GM21576 (cell line): ENCODE measurements around the gene INS.

Experiments
- ATAC-seq: cut with Tn5 transposase; IDR thresholded peaks from one replicate; pipeline ENCODE4 v1.9.1; 2021; ENCODE audit warnings: mild to moderate bottlenecking, moderate library complexity; ENCODE audit not compliant: unreplicated experiment

The INS gene

GRCh38 chr11:2160736-2161259 lies at the start of gene INS:
TSS of gene INS (minus strand) at chr11:2161209. CDS start at chr11:2160971, 238 bp downstream.
- no peak for ATAC-seq

- no peak for ATAC-seq
Observed at GRCh38 chr11:2210366-2211112, 49.5 kb upstream of the INS start.

DNA sequence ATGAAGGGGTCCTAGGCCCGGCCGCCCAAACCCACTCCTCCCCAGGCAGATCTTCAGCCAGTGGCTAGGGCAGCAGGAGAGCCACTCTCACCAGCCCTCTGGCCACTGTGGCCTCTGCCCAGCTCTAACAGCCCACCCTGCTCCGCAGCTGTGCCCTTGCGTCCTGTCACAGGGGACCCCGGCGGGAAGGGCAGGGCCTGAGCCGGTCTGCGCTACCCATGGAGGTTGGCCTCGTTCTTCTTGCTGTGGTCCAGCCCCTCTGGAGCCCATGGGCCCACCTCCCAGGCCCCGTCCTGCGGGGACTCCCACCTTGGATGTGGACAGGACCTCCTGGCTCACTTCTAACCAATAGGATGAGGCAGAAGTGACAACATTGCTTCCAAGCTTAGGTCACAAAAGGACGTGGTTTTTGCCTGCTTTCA lies 48.9 kb upstream of the INS start:
- ATAC-seq, result no peak

GRCh38 chr11:2209370-2209801 lies 48.4 kb upstream of the INS start:
- no peak for ATAC-seq

- no peak for ATAC-seq
Observed at GRCh38 chr11:2208691-2209369, 47.8 kb upstream of the INS start.

- no peak for ATAC-seq
Observed at GRCh38 chr11:2207773-2208621, 47.0 kb upstream of the INS start.

DNA sequence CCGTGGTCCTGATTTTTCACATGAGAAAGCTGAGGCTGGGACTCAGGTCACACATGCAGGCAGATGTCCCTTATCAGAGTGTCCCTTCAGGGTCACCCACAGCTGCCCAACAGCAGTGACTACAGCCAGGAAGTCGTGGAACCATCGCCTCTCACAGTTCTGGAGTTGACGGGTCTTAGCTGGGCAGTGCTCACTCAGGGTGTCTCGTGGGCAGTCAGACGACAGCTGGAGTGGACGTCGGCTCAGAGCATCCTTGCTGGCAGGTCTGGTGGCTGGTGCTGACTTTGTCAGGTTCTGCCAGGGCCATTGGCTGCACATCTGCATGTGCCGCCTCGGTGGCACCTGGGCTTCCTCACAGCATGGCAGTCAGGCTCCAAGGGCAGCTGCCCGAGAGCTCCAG lies 46.2 kb upstream of the INS start:
- ATAC-seq, result no peak

- ATAC-seq, result no peak
Observed at GRCh38 chr11:2205981-2206690, 45.1 kb upstream of the INS start.

DNA sequence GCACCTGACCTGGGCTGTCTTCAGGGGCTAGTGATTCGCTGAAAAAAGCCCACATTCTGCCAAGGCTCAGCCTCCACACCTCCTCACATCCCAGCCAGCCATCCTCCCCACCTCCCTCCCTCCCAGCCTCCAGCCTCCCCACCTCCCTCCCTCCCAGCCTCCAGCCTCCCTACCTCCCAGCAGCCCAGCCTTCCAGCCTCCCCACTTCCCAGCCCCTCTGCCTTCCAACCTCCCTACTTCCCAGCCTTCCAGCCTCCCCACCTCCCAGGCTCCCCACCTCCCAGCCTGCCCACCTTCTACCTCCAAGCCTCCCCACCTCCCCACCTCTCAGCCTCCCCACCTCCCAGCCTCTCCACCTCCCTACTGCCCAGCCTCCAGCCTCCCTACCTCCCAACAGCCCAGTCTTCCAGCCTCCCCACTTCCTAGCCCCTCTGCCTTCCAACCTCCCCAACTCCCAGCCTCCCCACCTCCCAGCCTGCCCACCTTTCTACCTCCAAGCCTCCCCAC lies 44.3 kb upstream of the INS start:
- no peak for ATAC-seq

DNA sequence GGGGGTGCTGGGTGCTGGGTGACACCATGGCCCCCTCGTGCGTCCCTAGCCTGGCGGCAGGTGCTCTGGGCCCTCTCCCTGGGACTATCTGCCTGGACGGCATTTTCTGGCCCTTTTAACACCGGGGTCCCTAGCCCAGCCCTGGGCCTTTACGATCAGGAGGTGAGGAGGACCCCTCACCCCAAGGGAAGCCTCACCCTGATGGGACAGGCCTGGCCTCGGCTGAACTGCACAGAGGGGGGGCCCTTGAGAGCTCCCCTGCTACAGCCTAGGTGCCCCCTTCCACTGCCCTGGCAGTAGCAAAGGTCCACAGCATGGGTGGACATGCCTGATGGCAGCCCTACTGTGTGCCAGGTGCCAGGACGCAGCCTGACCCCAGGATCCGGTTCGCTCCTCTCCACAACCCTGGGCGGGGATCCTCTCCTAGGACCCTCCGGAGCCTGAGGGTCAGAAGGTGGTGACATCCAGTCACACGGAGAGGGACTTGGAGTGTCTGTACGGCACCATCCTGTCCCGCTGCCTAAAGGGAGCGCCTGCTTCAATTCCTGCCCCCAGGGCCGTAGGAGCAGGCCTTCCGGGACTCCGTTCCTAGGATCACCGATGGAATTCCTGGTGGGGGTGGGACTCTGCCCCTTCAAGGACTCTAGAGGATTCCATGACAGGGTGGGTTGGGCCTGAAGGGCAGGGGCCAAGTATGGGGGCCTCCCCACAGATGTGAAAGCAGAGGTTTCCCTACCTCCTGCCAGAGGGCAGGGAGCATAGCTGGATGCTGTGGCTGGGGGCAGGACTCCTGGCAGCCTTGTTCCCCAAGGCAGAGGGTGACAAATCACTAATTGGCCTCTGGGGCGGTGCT lies 43.6 kb upstream of the INS start:
- no peak for ATAC-seq

DNA sequence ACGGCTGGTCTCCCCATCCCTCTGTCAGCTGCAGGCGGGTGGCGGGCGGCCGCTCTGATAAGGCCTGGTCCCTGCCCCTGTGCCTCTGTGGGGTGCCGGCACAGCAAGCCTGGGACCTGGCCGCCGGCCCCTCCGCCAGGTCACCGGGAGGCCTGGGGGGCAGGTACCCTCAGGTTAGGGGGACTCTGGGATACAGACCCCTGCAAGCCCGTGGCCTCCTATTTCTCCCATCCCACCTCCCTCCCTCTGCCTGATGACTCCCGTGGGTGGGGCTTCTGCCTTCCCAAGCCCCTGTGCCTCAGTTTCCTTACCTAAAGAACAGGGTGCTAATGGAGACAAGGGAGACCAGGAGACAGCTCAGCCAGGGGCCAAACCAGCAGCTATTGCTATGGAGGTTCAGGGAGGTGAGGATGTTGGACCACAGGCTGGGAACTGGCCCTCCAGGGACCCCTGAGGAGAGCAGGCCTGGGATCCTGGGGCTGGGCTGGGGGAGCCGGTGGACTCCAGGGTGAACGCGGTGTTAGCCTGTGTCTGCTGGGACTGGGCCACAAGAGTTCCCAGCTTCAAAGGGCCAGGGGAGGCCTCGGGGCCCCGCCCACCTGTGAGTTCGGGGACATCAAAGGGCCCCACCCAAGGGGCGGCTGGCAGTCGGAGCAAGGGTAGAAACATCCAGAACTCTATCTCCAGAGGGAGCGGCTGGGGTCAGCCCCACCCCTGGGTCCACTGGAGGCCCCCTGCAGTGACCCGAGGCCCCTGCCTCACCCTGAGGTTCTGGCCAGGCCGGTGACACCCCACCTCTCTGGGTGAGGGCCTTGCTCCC lies 42.6 kb upstream of the INS start:
- ATAC-seq, result no peak

- no peak for ATAC-seq
Observed at GRCh38 chr11:2202900-2203439, 42.0 kb upstream of the INS start.

GRCh38 chr11:2202071-2202899 lies 41.3 kb upstream of the INS start:
- ATAC-seq, result no peak

DNA sequence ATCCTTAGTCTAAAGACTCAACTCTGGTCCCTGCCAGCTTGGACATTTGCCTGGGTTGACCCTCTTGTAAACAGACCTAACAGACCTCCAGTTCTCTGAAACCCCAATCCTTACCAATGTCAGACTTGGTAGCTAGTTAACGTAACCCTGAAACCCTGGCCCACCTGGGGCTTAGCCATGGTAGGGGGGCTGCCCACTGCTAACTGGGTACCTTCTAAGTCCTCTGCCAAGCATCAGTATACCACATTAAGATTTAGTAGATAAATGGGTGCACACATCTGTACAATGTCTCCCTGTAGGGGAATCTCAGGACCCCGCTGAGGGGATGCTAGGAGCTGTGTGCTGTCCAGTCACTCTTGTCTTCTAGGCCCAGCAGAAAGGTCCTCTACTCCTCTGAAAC lies 40.5 kb upstream of the INS start:
- no peak for ATAC-seq

DNA sequence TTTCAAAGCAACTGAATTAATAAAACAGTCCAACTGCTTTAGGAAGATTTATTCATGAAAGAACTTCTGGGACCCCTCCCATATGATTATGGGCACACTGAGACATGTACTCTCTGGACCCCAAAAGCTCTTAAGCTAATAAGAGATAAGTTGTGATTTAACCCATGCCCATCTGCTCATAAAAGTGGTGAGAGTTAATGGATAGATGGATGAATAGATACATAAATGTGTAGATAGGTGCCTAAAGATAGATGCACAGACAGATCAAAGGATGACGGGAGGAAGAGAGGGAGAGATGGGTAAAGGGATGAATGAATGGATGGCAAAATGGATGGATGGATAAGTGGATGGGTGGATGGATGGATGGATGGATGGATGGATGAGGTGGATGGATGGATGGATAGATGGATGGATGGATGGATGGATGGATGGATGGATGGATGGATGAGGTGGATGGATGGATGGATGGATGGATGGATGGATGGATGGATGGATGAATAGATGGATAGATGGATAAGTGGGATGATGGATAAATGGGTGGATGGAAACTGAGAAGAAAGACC lies 40.0 kb upstream of the INS start:
- no peak for ATAC-seq

GRCh38 chr11:2200536-2200935 lies 39.5 kb upstream of the INS start:
- ATAC-seq, result no peak
